A673 (cell line): ENCODE results near the gene CAPN13.

Experiments used
- CTCF ChIP-seq: fragments of 300-800, 200-600 bp; sonication (generic); conservative IDR thresholded peaks from 2 replicates; pipeline ENCODE4 v1.5.1; 2017; ENCODE audit warnings: low read depth, mild to moderate bottlenecking, antibody characterized with exemption, low read length, moderate library complexity, mixed read lengths
- EZH2 ChIP-seq: fragments of 200-600 bp; sonication (generic); IDR thresholded peaks from 2 replicates; pipeline ENCODE4 v1.6.1; 2017; ENCODE audit warnings: borderline replicate concordance, low read depth, mild to moderate bottlenecking, mixed read lengths, antibody characterized with exemption, low read length; ENCODE audit not compliant: poor library complexity, severe bottlenecking

- TF ChIP-seq CTCF (peak; percentile 84), EZH2 (no peak)
Observed at GRCh38 chr2:30706534-30707303, 100.5 kb downstream of the CAPN13 start.
